Measurements from ENCODE around the gene MILR1.
"Not testable (repeated sequence)": the region's sequence is repeated elsewhere in the genome, so short reads cannot be mapped to it uniquely, and the experiment has no call there.

MILR1 gene

GRCh38 chr17:64448665-64449512 is at the start of gene MILR1:
TSS of gene MILR1 (plus strand) at chr17:64449115. CDS start at chr17:64449169, 54 bp downstream.
- DNase-seq (ENCODE audit: low read depth) = no peak

- DNase-seq (ENCODE audit: low read depth) = no peak
Measured at GRCh38 chr17:64399767-64400156, 49.2 kb upstream of the MILR1 start.

- no peak for DNase-seq (ENCODE audit: low read depth)
Measured at GRCh38 chr17:64400642-64401041, 48.3 kb upstream of the MILR1 start.

GRCh38 chr17:64401244-64401860 is 47.6 kb upstream of the MILR1 start:
- DNase-seq (ENCODE audit: low read depth) = no peak

- DNase-seq (ENCODE audit: low read depth) = no peak
Measured at GRCh38 chr17:64401941-64402340, 47.0 kb upstream of the MILR1 start.

GRCh38 chr17:64402469-64402868 is 46.4 kb upstream of the MILR1 start:
- DNase-seq (ENCODE audit: low read depth) = no peak

GRCh38 chr17:64403881-64404460 is 44.9 kb upstream of the MILR1 start:
- no peak for DNase-seq (ENCODE audit: low read depth)

GRCh38 chr17:64406321-64407200 is 42.4 kb upstream of the MILR1 start:
- no peak for DNase-seq (ENCODE audit: low read depth)

GRCh38 chr17:64410750-64411490 is 38.0 kb upstream of the MILR1 start:
- no peak for DNase-seq (ENCODE audit: low read depth)

- DNase-seq (ENCODE audit: low read depth) = no peak
Measured at GRCh38 chr17:64411999-64412771, 36.7 kb upstream of the MILR1 start.

- no peak for DNase-seq (ENCODE audit: low read depth)
Measured at GRCh38 chr17:64412944-64413381, 36.0 kb upstream of the MILR1 start.

GRCh38 chr17:64413513-64413912 is 35.4 kb upstream of the MILR1 start:
- no peak for DNase-seq (ENCODE audit: low read depth)

GRCh38 chr17:64418506-64419339 is 30.2 kb upstream of the MILR1 start:
- DNase-seq (ENCODE audit: low read depth) = no peak

- DNase-seq (ENCODE audit: low read depth) = no peak
Measured at GRCh38 chr17:64420143-64420670, 28.7 kb upstream of the MILR1 start.

GRCh38 chr17:64422121-64422520 is 26.8 kb upstream of the MILR1 start:
- not testable (repeated sequence) for DNase-seq (ENCODE audit: low read depth)

GRCh38 chr17:64423881-64424280 is 25.0 kb upstream of the MILR1 start:
- no peak for DNase-seq (ENCODE audit: low read depth)

GRCh38 chr17:64424324-64424849 is 24.5 kb upstream of the MILR1 start:
- DNase-seq (ENCODE audit: low read depth) = no peak

- DNase-seq (ENCODE audit: low read depth) = no peak
Measured at GRCh38 chr17:64425191-64425590, 23.7 kb upstream of the MILR1 start.

- no peak for DNase-seq (ENCODE audit: low read depth)
Measured at GRCh38 chr17:64426596-64426995, 22.3 kb upstream of the MILR1 start.
